Skeletal muscle satellite cell (primary cell): Measurements from ENCODE around the gene VAV1.
"Not testable (repeated sequence)": the region's sequence is repeated elsewhere in the genome, so short reads cannot be mapped to it uniquely, and the experiment has no call there.

ENCODE experiments used
- H3K27me3 ChIP-seq: 2 replicates; pipeline ENCODE4 v1.7.0; 2013; ENCODE audit warnings: low read length; ENCODE audit not compliant: control insufficient read depth, insufficient read depth
- H3K36me3 ChIP-seq: 2 replicates; pipeline ENCODE4 v1.7.0; 2013; ENCODE audit warnings: mild to moderate bottlenecking, control low read depth, low read length; ENCODE audit not compliant: insufficient read depth
- H3K4me1 ChIP-seq: 2 replicates; pipeline ENCODE4 v1.7.0; 2013; ENCODE audit warnings: low read length; ENCODE audit not compliant: control insufficient read depth, insufficient read depth
- H3K4me2 ChIP-seq: 2 replicates; pipeline ENCODE4 v1.7.0; 2013; ENCODE audit warnings: mild to moderate bottlenecking, low read length
- H3K4me3 ChIP-seq: 2 replicates; pipeline ENCODE4 v1.7.0; 2013; ENCODE audit warnings: low read length
- H3K9ac ChIP-seq: 2 replicates; pipeline ENCODE4 v1.7.0; 2013; ENCODE audit warnings: mild to moderate bottlenecking, low read depth, low read length, moderate library complexity
- H3K9me3 ChIP-seq: replicated peaks from 2 replicates; pipeline ENCODE4 v1.7.0; 2013; ENCODE audit warnings: mild to moderate bottlenecking, control low read depth, low read length

The VAV1 gene

DNA sequence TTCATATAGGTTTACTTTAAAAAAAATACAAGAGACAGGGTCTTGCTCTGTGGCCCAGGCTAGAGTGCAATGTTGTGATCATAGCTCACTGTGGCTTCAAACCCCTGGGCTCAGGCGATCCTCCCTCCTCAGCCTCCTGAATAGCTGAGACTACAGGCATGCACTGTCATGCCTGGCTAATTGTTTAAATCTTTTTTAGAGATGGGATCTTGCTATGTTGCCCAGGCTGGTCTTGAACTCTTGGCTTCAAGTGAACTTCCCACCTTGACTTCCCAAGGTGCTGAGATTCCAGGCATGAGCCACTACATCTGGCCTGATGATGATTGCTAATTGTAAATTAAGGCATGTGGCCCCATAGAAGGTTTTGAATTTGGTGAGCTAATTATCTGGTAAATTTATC, 79.5 kb downstream of the VAV1 start:
- Histone ChIP-seq H3K9ac (no peak overlapping the region), H3K4me2 (no peak overlapping the region), H3K9me3 (no peaks in the 10 kb centered on the region), H3K36me3 (no peaks in the 10 kb centered on the region), H3K4me1 (no peaks in the 10 kb centered on the region), H3K27me3 (no peaks in the 10 kb centered on the region), H3K4me3 (no peak overlapping the region)

DNA sequence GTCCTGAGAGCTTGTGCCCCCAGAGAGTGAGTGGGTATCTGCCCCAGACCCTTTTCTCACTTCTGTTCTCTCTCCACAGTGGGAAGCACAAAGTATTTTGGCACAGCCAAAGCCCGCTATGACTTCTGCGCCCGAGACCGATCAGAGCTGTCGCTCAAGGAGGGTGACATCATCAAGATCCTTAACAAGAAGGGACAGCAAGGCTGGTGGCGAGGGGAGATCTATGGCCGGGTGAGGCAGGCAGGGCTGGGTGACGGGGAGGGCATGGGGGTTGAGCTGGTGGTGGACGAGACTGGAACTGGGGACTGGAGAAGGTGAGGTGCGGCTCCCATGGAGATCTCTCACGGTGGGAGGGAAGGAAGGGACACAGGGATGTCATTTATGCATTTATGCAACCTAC, 81.4 kb downstream of the VAV1 start:
- Histone ChIP-seq H3K9ac (no peak overlapping the region), H3K4me2 (no peak overlapping the region), H3K9me3 (no peaks in the 10 kb centered on the region), H3K36me3 (no peaks in the 10 kb centered on the region), H3K4me3 (no peak overlapping the region), H3K4me1 (no peaks in the 10 kb centered on the region), H3K27me3 (no peaks in the 10 kb centered on the region)

DNA sequence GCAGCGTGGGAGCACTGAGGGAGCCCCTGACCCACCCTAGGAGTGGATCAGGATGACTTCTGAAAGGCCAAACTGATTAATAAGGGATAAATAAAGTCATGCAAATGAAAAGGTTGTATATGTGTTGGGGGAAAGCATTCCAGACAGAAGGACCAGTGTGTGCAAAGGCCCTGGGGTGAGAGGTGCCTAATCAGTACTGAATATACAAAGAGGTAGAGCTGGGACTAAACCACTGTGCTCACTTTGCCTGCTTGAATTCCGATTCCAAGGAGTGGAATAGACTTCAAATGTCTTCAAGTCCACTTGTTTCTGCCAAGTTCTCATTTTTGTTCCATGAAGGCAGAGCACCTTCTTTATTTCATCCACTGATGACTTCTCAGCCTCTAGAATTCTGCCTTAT, 82.2 kb downstream of the VAV1 start:
- Histone ChIP-seq H3K4me2 (no peak overlapping the region), H3K4me1 (no peaks in the 10 kb centered on the region), H3K9me3 (no peaks in the 10 kb centered on the region), H3K27me3 (no peaks in the 10 kb centered on the region), H3K36me3 (no peaks in the 10 kb centered on the region), H3K4me3 (no peak overlapping the region), H3K9ac (no peak overlapping the region)

DNA sequence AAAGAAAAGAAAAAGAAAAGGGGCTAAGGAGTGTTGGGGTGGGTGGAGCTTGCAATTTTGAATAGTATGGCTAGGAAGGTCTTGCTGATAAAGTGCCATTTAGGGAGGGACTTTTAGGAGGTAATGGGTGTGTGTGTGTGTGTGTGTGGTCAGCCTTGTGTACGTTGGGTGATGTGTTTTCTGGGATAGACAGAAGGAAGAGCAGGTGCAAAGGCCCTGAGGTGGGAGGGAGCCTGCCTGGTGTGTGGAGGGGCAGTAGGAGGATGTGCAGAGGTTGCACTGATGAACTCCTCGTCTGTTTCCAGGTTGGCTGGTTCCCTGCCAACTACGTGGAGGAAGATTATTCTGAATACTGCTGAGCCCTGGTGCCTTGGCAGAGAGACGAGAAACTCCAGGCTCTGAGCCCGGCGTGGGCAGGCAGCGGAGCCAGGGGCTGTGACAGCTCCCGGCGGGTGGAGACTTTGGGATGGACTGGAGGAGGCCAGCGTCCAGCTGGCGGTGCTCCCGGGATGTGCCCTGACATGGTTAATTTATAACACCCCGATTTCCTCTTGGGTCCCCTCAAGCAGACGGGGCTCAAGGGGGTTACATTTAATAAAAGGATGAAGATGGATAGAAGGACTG, 84.4 kb downstream of the VAV1 start:
- H3K9me3 ChIP-seq = no peaks in the 10 kb centered on the region
- no peaks in the 10 kb centered on the region for H3K4me1 ChIP-seq
- H3K4me2 ChIP-seq = no peak overlapping the region
- H3K27me3 ChIP-seq = no peaks in the 10 kb centered on the region
- H3K36me3 ChIP-seq = no peaks in the 10 kb centered on the region
- no peak overlapping the region for H3K9ac ChIP-seq
- no peak overlapping the region for H3K4me3 ChIP-seq

DNA sequence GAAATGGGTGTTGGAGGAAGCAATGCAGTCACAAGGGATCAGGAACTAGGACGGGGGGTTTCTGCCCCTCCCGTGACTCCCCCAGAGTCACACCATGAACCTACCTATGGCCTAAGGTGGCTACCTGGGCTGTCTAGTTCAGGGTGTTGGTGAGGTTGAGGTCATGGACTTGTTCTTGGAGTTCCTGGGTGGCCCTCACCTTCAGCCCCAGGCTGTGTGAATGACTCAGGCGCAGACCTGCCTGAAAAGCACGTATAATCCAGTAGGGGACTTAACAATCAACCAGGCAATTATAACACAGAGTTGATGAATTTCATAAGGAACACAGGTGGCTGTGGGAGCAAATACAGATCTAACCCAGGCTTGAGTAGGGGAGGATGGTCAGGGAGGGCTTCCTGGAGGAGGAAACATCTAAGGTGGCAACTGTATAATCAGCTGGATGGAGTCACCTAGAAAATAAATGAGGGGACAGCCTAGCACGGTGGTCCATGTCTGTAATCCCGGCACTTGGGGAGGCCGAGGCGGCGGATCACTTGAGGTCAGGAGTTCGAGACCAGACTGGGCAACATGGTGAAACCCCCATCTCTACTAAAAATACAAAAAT, 89.3 kb downstream of the VAV1 start:
- Histone ChIP-seq H3K4me1 (no peaks in the 10 kb centered on the region), H3K9me3 (no peaks in the 10 kb centered on the region), H3K36me3 (no peaks in the 10 kb centered on the region), H3K9ac (no peak overlapping the region), H3K4me2 (no peak overlapping the region), H3K4me3 (no peak overlapping the region), H3K27me3 (no peaks in the 10 kb centered on the region)

DNA sequence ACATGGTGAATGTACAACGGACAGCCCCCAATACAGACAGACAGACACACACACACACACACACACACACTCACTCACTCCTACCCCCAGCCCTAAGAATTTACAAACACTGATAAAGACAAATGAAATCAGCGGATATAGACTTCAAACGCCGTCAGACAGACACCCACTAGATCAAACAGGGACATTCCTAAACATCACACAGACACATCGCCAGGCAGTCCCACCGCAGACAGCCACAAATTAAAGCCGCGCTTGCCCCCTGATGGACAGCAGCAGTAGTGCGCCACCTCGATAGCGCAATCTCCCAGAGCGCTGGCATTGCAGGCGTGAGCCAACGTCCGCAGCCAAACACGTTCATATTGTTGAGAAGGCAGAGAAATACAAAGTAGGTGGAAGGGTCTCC, 90.2 kb downstream of the VAV1 start:
- H3K27me3 ChIP-seq = no peaks in the 10 kb centered on the region
- H3K4me2 ChIP-seq = peak overlapping the region; percentile 73
- peak overlapping the region; percentile 61 for H3K4me3 ChIP-seq
- H3K9ac ChIP-seq = no peak overlapping the region
- no peaks in the 10 kb centered on the region for H3K9me3 ChIP-seq
- no peaks in the 10 kb centered on the region for H3K4me1 ChIP-seq
- H3K36me3 ChIP-seq = no peaks in the 10 kb centered on the region

DNA sequence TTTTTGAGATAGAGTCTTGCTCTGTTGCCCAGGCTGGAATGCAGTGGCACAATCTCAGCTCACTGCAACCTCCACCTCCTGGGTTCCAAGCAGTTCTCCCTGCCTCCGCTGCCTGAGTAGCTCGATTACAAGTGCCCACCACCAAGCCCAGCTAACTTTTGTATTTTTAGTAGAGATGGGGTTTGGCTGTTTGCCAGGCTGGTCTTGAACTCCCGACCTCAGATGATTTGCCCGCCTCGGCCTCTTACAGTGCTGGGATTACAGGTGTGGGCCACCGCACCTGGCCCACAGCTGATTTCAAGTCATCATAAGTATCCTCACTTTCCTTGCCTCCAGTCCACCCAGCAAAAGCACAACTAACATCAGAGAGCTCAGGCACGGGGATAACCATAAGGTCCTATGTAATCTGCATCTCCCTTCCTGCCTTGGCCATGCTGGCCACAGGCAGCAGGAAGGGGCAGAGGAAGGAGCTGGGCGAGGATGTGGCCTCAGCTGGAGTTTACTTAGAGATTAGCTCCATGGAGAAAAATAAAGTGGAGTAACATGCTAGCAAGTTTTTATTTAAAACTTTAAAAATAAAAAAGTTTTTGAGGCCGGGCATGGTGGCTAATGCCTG, 91.9 kb downstream of the VAV1 start:
- Histone ChIP-seq H3K4me3 (no peak overlapping the region), H3K4me1 (no peaks in the 10 kb centered on the region)

DNA sequence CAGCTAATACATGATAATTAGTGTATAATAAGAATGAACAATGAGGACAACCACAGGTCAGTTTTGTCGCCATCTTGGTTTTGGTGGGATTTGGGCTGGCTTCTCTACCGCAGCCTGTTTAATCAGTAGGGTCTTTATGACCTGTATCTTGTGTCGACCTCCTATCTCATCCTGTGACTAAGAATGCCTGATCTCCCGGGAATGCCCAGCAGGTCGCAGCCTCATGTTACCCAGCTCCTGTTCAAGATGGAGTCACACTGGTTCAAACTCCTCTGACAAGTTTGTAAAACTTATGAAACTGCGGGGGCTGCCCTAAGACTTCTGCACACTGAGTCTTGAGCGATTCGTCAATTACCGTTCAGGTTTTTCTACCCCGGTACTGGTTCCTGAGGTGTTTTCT, 93.3 kb downstream of the VAV1 start:
- H3K9me3 ChIP-seq = no peaks in the 10 kb centered on the region
- H3K4me3 ChIP-seq = no peak overlapping the region
- no peaks in the 10 kb centered on the region for H3K4me1 ChIP-seq
- no peaks in the 10 kb centered on the region for H3K27me3 ChIP-seq
- H3K36me3 ChIP-seq = no peaks in the 10 kb centered on the region
- H3K9ac ChIP-seq = no peak overlapping the region
- no peak overlapping the region for H3K4me2 ChIP-seq

More for the DNA sequence above, 91.9 kb downstream of the VAV1 start:
- no peak overlapping the region for H3K4me2 ChIP-seq
- H3K36me3 ChIP-seq = no peaks in the 10 kb centered on the region
- H3K9ac ChIP-seq = no peak overlapping the region
- no peaks in the 10 kb centered on the region for H3K9me3 ChIP-seq
- H3K27me3 ChIP-seq = no peaks in the 10 kb centered on the region

DNA sequence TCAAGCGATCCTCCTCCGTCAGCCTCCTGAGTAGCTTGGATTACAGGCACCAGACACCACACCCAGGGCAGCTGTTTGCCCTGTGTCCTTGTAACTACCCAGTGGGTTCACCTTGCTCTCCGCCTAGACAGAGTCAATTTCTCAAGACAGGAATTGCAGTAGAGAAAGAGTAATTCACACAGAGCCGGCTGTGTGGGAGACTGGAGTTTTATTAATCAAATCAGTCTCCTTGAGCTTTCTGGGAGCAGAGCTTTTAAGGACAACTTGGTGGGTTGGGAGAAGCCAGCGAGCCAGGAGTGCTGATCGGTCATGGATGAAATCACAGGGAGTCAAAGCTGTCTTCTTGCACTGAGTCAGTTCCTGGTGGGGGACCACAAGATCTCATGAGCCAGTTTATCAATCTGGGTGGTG, 94.2 kb downstream of the VAV1 start:
- Histone ChIP-seq H3K4me2 (no peak overlapping the region), H3K9me3 (no peaks in the 10 kb centered on the region), H3K4me3 (no peak overlapping the region), H3K9ac (no peak overlapping the region), H3K36me3 (no peaks in the 10 kb centered on the region), H3K27me3 (no peaks in the 10 kb centered on the region), H3K4me1 (no peaks in the 10 kb centered on the region)

DNA sequence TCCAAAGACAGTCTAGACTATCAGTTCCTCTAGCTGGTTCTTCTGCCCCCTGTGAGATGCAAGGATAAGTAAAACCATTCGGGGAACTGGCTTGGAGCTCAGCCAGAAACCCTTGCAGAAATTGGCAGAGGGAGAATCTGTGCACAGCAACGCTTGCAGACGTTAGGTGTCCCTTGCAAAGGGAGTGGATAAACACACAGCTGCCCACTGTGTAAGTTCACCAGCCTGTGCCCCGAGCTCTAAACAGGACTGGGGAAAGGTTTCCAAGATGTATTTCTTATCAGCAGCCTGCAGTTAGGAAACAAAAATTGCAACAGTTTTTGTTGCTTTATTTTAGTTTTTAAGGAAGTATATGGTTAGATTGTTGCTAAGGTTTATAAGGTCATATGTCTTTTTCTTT, 95.8 kb downstream of the VAV1 start:
- H3K9ac ChIP-seq = no peak overlapping the region
- no peaks in the 10 kb centered on the region for H3K9me3 ChIP-seq
- no peaks in the 10 kb centered on the region for H3K4me1 ChIP-seq
- no peaks in the 10 kb centered on the region for H3K36me3 ChIP-seq
- no peaks in the 10 kb centered on the region for H3K27me3 ChIP-seq
- no peak overlapping the region for H3K4me2 ChIP-seq
- H3K4me3 ChIP-seq = no peak overlapping the region

DNA sequence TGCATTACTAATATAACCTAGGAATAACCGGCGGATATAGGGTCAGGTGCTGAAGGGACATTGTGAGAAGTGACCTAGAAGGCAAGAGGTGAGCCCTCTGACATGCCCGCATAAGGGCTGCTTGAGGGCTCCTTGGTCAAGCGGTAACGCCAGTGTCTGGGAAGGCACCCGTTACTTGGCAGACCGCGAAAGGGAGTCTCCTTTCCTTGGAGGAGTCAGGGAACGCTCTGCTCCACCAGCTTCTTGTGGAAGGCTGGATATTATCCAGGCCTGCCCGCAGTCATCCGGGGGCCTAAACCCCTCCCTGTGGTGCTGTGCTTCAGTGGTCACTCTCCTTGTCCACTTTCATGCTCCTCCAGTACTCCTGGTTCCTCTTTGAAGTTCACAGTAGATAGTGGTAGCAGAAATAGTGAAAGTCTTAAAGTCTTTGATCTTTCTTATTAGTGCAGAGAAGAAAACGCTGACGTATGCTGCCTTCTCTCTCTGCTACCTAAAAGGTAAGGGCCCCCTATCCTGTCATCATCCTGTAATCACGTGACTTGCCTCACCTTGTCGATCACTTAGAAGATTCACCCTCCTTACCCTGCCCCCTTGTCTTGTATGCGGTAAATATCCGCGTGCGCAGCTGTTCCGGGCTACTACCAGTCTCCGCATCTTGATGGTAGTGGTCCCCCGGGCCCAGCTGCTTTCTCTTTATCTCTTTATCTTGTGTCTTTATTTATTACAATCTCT, 96.8 kb downstream of the VAV1 start:
- H3K4me2 ChIP-seq, H3K4me3 ChIP-seq, H3K36me3 ChIP-seq, H3K27me3 ChIP-seq, H3K9me3 ChIP-seq, H3K4me1 ChIP-seq, H3K9ac ChIP-seq: not testable (repeated sequence)
